Muscle layer of colon (tissue), 2 donors: Measurements from ENCODE around the gene ACVR1B.

ENCODE experiments used
- H3K27ac ChIP-seq: one replicate; pipeline ENCODE4 v1.7.0; 2013; ENCODE audit warnings: low read depth, mild to moderate bottlenecking, low read length, moderate library complexity
- H3K27me3 ChIP-seq, 2 donors: one replicate each; pipeline ENCODE4 v1.7.0; 2013; ENCODE audit warnings: low read length in 2 of 2, mild to moderate bottlenecking in 2 of 2; ENCODE audit not compliant: insufficient read depth in 2 of 2, control insufficient read depth in 1 of 2
- H3K36me3 ChIP-seq: one replicate; pipeline ENCODE4 v1.7.0; 2013; ENCODE audit warnings: mild to moderate bottlenecking, low read length; ENCODE audit not compliant: insufficient read depth
- H3K4me1 ChIP-seq: one replicate; pipeline ENCODE4 v1.7.0; 2013; ENCODE audit warnings: mild to moderate bottlenecking, low read length; ENCODE audit not compliant: insufficient read depth
- H3K4me3 ChIP-seq, 2 donors: one replicate each; pipeline ENCODE4 v1.7.0; 2013; ENCODE audit warnings: low read length in 2 of 2, low read depth in 1 of 2, mild to moderate bottlenecking in 1 of 2, moderate library complexity in 1 of 2
- H3K9ac ChIP-seq: one replicate; pipeline ENCODE4 v1.7.0; 2013; ENCODE audit warnings: low read length
- H3K9me3 ChIP-seq: one replicate; pipeline ENCODE4 v1.7.0; 2013; ENCODE audit warnings: mild to moderate bottlenecking, low read length
- donor health status: abdominal sarcoma.
- donor health status: Adenocarcinoma of cecum.

ACVR1B gene

GRCh38 chr12:51934080-51934479, 17.4 kb upstream of the ACVR1B start:
- Histone ChIP-seq H3K9me3 (no peaks in the 10 kb centered on the region), H3K4me1 (no peaks in the 10 kb centered on the region), H3K36me3 (no peaks in the 10 kb centered on the region), H3K27ac (no peak overlapping the region), H3K27me3 (no peaks in the 10 kb centered on the region), H3K4me3 (no peak overlapping the region), H3K9ac (no peak overlapping the region)

GRCh38 chr12:51937926-51938325, 13.6 kb upstream of the ACVR1B start:
- Histone ChIP-seq H3K27ac (no peak overlapping the region), H3K9me3 (no peaks in the 10 kb centered on the region), H3K9ac (no peak overlapping the region), H3K27me3 (no peaks in the 10 kb centered on the region), H3K4me1 (peaks cover 7% of the 10 kb centered on the region), H3K36me3 (no peaks in the 10 kb centered on the region), H3K4me3 (no peak overlapping the region)

GRCh38 chr12:51938726-51939125, 12.8 kb upstream of the ACVR1B start:
- H3K4me3 ChIP-seq, result no peak overlapping the region
- no peak overlapping the region for H3K9ac ChIP-seq
- H3K27ac ChIP-seq, result no peak overlapping the region
- H3K4me1 ChIP-seq, result peaks cover 7% of the 10 kb centered on the region
- no peaks in the 10 kb centered on the region for H3K36me3 ChIP-seq
- no peaks in the 10 kb centered on the region for H3K27me3 ChIP-seq
- no peaks in the 10 kb centered on the region for H3K9me3 ChIP-seq

GRCh38 chr12:51941011-51941581, 10.4 kb upstream of the ACVR1B start:
- no peaks in the 10 kb centered on the region for H3K36me3 ChIP-seq
- H3K9me3 ChIP-seq, result no peaks in the 10 kb centered on the region
- no peak overlapping the region for H3K9ac ChIP-seq
- H3K27me3 ChIP-seq, result no peaks in the 10 kb centered on the region
- H3K27ac ChIP-seq, result no peak overlapping the region
- no peak overlapping the region for H3K4me3 ChIP-seq
- H3K4me1 ChIP-seq, result peaks cover 7% of the 10 kb centered on the region

GRCh38 chr12:51941604-51942003, 9.9 kb upstream of the ACVR1B start:
- H3K36me3 ChIP-seq, result no peaks in the 10 kb centered on the region
- H3K9ac ChIP-seq, result no peak overlapping the region
- no peaks in the 10 kb centered on the region for H3K9me3 ChIP-seq
- peaks cover 7% of the 10 kb centered on the region for H3K4me1 ChIP-seq
- H3K27me3 ChIP-seq, result no peaks in the 10 kb centered on the region
- no peak overlapping the region for H3K4me3 ChIP-seq
- no peak overlapping the region for H3K27ac ChIP-seq

GRCh38 chr12:51942056-51942455, 9.4 kb upstream of the ACVR1B start:
- Histone ChIP-seq H3K36me3 (no peaks in the 10 kb centered on the region), H3K4me3 (no peak overlapping the region), H3K27ac (no peak overlapping the region), H3K4me1 (peaks cover 7% of the 10 kb centered on the region), H3K27me3 (no peaks in the 10 kb centered on the region), H3K9me3 (no peaks in the 10 kb centered on the region), H3K9ac (no peak overlapping the region)

GRCh38 chr12:51942501-51943000, 8.9 kb upstream of the ACVR1B start:
- no peaks in the 10 kb centered on the region for H3K36me3 ChIP-seq
- H3K27ac ChIP-seq, result no peak overlapping the region
- no peaks in the 10 kb centered on the region for H3K27me3 ChIP-seq
- no peak overlapping the region for H3K9ac ChIP-seq
- no peak overlapping the region for H3K4me3 ChIP-seq
- no peaks in the 10 kb centered on the region for H3K9me3 ChIP-seq
- H3K4me1 ChIP-seq, result peaks cover 7% of the 10 kb centered on the region

- no peaks in the 10 kb centered on the region for H3K36me3 ChIP-seq
- H3K4me1 ChIP-seq, result peaks cover 7% of the 10 kb centered on the region
Observed at GRCh38 chr12:51943346-51943745, 8.2 kb upstream of the ACVR1B start.

GRCh38 chr12:51944608-51945233, 6.8 kb upstream of the ACVR1B start:
- Histone ChIP-seq H3K27me3 (no peaks in the 10 kb centered on the region), H3K36me3 (no peaks in the 10 kb centered on the region), H3K4me3 (no peak overlapping the region), H3K27ac (no peak overlapping the region), H3K4me1 (peaks cover 7% of the 10 kb centered on the region), H3K9ac (no peak overlapping the region), H3K9me3 (no peaks in the 10 kb centered on the region)

More at GRCh38 chr12:51943346-51943745, 8.2 kb upstream of the ACVR1B start:
- H3K4me3 ChIP-seq, result no peak overlapping the region
- no peak overlapping the region for H3K27ac ChIP-seq
- no peaks in the 10 kb centered on the region for H3K9me3 ChIP-seq
- no peaks in the 10 kb centered on the region for H3K27me3 ChIP-seq
- H3K9ac ChIP-seq, result no peak overlapping the region

- no peak overlapping the region for H3K27ac ChIP-seq
- H3K9me3 ChIP-seq, result no peaks in the 10 kb centered on the region
- no peaks in the 10 kb centered on the region for H3K4me1 ChIP-seq
- H3K9ac ChIP-seq, result no peak overlapping the region
- no peaks in the 10 kb centered on the region for H3K27me3 ChIP-seq
- H3K4me3 ChIP-seq, result no peak overlapping the region
- no peaks in the 10 kb centered on the region for H3K36me3 ChIP-seq
Observed at GRCh38 chr12:51947246-51947996, 4.1 kb upstream of the ACVR1B start.

GRCh38 chr12:51948066-51948465, 3.4 kb upstream of the ACVR1B start:
- no peak overlapping the region for H3K4me3 ChIP-seq
- H3K9me3 ChIP-seq, result no peaks in the 10 kb centered on the region
- H3K27ac ChIP-seq, result no peak overlapping the region
- H3K27me3 ChIP-seq, result no peaks in the 10 kb centered on the region
- peaks cover 4% of the 10 kb centered on the region for H3K4me1 ChIP-seq
- no peaks in the 10 kb centered on the region for H3K36me3 ChIP-seq
- no peak overlapping the region for H3K9ac ChIP-seq
